Fibroblast of villous mesenchyme (primary cell): ENCODE data around the gene ABHD17C. TPM values are rescaled to one million over a fixed set of nuclear protein-coding genes. Genes with fewer than 3 reads are reported as not detected.
A peak's percentile ranks its signal among the peaks of the same experiment; 100 is the strongest.

Experiments
- DNase-seq: peaks from one replicate; pipeline ENCODE4 v3.0.0-alpha.2; 2010; ENCODE audit warnings: low read depth
- H3K4me3 ChIP-seq: 2 replicates; pipeline ENCODE4 v1.5.1; 2011; ENCODE audit warnings: low read depth, mild to moderate bottlenecking, low read length
- total RNA-seq: library from RNA; depleted of rRNA; stranded (reverse); fragments of >200 nt; gene quantifications from 2 replicates; pipeline ENCODE4 v1.2.3, GENCODE V29; 2012
- TF ChIP-seq, protein P1 (sequence below): IDR thresholded peaks from 2 replicates; pipeline ENCODE4 v1.5.1; 2012; ENCODE audit warnings: low read depth, mild to moderate bottlenecking, low read length; ENCODE audit not compliant: insufficient read depth

Gene ABHD17C
- total RNA-seq, 1 donor, result 12.1 TPM

DNA sequence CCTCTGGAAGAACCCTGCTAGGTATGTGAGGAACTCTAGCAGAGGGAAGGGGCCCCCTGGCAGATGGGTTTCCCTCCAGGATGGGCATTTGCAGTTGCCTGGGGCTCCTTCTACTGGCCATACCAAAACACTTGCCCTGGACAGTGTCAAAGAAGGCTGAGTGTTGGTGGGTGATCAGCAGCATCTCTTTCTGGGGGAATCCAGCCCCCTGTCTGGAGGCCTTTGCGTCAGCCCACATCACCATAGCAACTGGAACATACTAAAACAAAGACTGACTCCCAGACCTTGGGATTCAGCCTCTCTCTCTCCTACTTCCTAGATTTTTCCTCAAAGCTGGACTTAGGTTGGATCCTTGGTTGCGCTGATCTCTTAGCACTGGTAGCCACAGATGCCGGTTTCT lies 92.2 kb downstream of the ABHD17C start:
- no peak overlapping the region for H3K4me3 ChIP-seq
- TF ChIP-seq, protein P1, sequence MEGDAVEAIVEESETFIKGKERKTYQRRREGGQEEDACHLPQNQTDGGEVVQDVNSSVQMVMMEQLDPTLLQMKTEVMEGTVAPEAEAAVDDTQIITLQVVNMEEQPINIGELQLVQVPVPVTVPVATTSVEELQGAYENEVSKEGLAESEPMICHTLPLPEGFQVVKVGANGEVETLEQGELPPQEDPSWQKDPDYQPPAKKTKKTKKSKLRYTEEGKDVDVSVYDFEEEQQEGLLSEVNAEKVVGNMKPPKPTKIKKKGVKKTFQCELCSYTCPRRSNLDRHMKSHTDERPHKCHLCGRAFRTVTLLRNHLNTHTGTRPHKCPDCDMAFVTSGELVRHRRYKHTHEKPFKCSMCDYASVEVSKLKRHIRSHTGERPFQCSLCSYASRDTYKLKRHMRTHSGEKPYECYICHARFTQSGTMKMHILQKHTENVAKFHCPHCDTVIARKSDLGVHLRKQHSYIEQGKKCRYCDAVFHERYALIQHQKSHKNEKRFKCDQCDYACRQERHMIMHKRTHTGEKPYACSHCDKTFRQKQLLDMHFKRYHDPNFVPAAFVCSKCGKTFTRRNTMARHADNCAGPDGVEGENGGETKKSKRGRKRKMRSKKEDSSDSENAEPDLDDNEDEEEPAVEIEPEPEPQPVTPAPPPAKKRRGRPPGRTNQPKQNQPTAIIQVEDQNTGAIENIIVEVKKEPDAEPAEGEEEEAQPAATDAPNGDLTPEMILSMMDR, result no peak
- DNase-seq, result no peak

DNA sequence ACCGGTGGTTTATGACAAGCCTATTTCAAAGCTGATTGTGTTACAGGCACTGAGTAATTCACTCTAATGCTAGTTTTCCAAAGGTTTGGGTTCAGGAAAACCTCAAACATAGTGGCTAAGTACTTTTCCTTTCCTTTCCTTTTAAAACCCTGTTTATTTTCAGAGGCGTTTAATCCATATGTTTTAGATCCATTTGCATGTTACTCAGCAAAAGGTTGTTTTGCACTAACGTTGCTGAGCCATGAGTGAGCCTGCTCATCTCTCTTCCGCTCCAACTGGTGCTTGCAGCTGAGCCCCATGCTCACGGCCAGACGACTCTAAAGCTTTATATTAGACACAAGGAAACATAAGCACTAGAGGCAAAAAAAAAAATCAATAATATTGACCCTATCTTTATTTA lies 93.4 kb downstream of the ABHD17C start:
- no peak overlapping the region for H3K4me3 ChIP-seq
- TF ChIP-seq, protein P1, result no peak
- peak; percentile 45 for DNase-seq

GRCh38 chr15:80789296-80789695 lies 94.2 kb downstream of the ABHD17C start:
- no peak overlapping the region for H3K4me3 ChIP-seq
- DNase-seq, result peak; percentile 34
- TF ChIP-seq, protein P1, result no peak

GRCh38 chr15:80789796-80790195 lies 94.7 kb downstream of the ABHD17C start:
- H3K4me3 ChIP-seq, result no peak overlapping the region
- TF ChIP-seq, protein P1, result no peak
- no peak for DNase-seq

- H3K4me3 ChIP-seq, result no peak overlapping the region
- TF ChIP-seq, protein P1, result no peak
- DNase-seq, result no peak
These were observed 95.1 kb downstream of the ABHD17C start for GRCh38 chr15:80790236-80790635.

DNA sequence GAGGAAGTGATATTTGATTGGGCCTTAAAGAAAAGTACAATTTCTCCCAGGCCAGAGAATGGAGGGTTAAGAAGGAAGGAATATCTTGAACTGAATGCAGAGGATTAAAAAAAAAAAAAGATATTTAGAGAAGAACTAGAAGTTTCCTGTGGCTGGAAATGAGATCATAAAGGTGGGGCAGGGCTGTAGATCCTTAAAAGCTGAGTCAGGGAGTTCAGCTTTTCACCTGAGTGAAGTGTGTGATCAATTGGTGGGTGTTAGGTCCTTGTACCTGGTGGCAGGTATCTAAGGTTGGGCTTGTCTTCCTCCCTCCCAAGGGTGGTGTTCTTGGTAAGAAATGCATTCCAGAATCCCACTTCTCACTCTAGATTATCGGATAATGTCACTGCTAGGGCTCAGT lies 95.9 kb downstream of the ABHD17C start:
- H3K4me3 ChIP-seq, result no peak overlapping the region
- no peak for DNase-seq

DNA sequence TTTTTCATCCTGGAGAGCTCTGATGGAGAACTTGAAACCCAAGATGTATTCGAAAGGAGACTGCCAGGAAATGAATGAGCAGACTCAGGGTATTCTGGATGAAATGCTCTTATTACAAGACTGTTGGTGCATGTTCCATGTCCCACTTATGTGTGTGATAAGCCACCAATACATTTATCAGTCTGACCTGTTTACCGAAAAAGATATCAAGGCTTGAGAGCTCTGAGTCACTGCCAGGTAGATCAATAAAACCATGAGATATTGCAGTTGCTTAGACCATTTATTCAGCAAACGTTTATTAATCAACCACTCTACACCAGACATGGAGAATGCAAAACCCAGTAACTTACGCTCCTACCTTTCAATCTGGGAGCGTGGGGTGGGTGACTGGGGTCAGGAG lies 101.3 kb downstream of the ABHD17C start:
- TF ChIP-seq, protein P1, result no peak
- H3K4me3 ChIP-seq, result no peak overlapping the region
- DNase-seq, result no peak

More for the DNA sequence above, 95.9 kb downstream of the ABHD17C start:
- TF ChIP-seq, protein P1, result no peak
